GM12878 (cell line): ENCODE measurements around the gene SIGLEC6. TPM values are rescaled to one million over a fixed set of nuclear protein-coding genes. Genes with fewer than 3 reads are reported as not detected.

Source experiments
- ASH2L ChIP-seq: fragments of 300-600, 200-600 bp; sonication (generic); IDR thresholded peaks from 2 replicates; pipeline ENCODE4 v1.6.1; 2017; ENCODE audit warnings: low read depth, mild to moderate bottlenecking, borderline replicate concordance
- CBX3 ChIP-seq: fragments of 200-600 bp; sonication (generic); IDR thresholded peaks from 2 replicates; pipeline ENCODE4 v1.6.1; 2016; ENCODE audit warnings: low read depth, borderline replicate concordance
- CEBPB ChIP-seq, 2 experiments: fragments of 150-350 bp in 1 of 2; IDR thresholded peaks; 2 replicates each; pipeline ENCODE4 v1.6.1; 2012 to 2014; ENCODE audit warnings: low read depth in 2 of 2, low read length in 2 of 2, borderline replicate concordance in 1 of 2, inconsistent platforms in 1 of 2
- CHD1 ChIP-seq: IDR thresholded peaks from 2 replicates; pipeline ENCODE4 v1.6.1; 2012; ENCODE audit warnings: low read depth, low read length, improper control_type of control experiment
- CHD2 ChIP-seq: IDR thresholded peaks from 2 replicates; pipeline ENCODE4 v1.6.1; 2011; ENCODE audit warnings: low read depth, low read length, improper control_type of control experiment, borderline replicate concordance
- CREB1 ChIP-seq: IDR thresholded peaks from 2 replicates; pipeline ENCODE4 v1.6.1; 2012; ENCODE audit warnings: low read depth, mild to moderate bottlenecking, inconsistent platforms
- EED ChIP-seq: sonication (generic); IDR thresholded peaks from 2 replicates; pipeline ENCODE4 v1.6.1; 2016; ENCODE audit warnings: antibody characterized with exemption, low read depth
- EP300 ChIP-seq, 2 experiments: fragments of 150-350 bp in 1 of 2; IDR thresholded peaks; 2 replicates each; pipeline ENCODE4 v1.6.1; 2011 to 2012; ENCODE audit warnings: low read depth in 2 of 2, low read length in 2 of 2, borderline replicate concordance in 1 of 2, improper control_type of control experiment in 1 of 2, inconsistent platforms in 1 of 2; ENCODE audit not compliant: control insufficient read depth in 1 of 2
- GATAD2B ChIP-seq: fragments of 450-650 bp; conservative IDR thresholded peaks from 2 replicates; pipeline ENCODE4 v1.6.1; 2017; ENCODE audit warnings: low read depth, mild to moderate bottlenecking, moderate library complexity
- IKZF2 ChIP-seq, 2 experiments: fragments of 450-650 bp; IDR thresholded peaks; 2 replicates each; pipeline ENCODE4 v1.6.1; 2017; ENCODE audit warnings: mild to moderate bottlenecking in 2 of 2, moderate library complexity in 2 of 2
- IRF4 ChIP-seq: IDR thresholded peaks from 2 replicates; pipeline ENCODE4 v1.6.1; 2011; ENCODE audit warnings: low read depth, low read length
- MEF2B ChIP-seq: fragments of 450-650 bp; IDR thresholded peaks from 2 replicates; pipeline ENCODE4 v1.6.1; 2018; ENCODE audit warnings: mild to moderate bottlenecking, moderate library complexity; ENCODE audit not compliant: partially characterized antibody, poor library complexity, severe bottlenecking
- NBN ChIP-seq: fragments of 450-650 bp; IDR thresholded peaks from 2 replicates; pipeline ENCODE4 v1.6.1; 2016
- RCOR1 ChIP-seq: conservative IDR thresholded peaks from 2 replicates; pipeline ENCODE4 v1.6.1; 2012; ENCODE audit warnings: low read depth, low read length, improper control_type of control experiment
- TAF1 ChIP-seq: IDR thresholded peaks from 2 replicates; pipeline ENCODE4 v1.6.1; 2011; ENCODE audit warnings: mild to moderate bottlenecking, low read depth, low read length, borderline replicate concordance
- TCF12 ChIP-seq: IDR thresholded peaks from 2 replicates; pipeline ENCODE4 v1.6.1; 2011; ENCODE audit warnings: low read depth, mild to moderate bottlenecking, low read length
- YY1 ChIP-seq: IDR thresholded peaks from 2 replicates; pipeline ENCODE4 v1.6.1; 2011; ENCODE audit warnings: low read depth, mild to moderate bottlenecking, low read length
- ZNF24 ChIP-seq: fragments of 450-650 bp; IDR thresholded peaks from 2 replicates; pipeline ENCODE4 v1.6.1; 2017; ENCODE audit warnings: antibody characterized with exemption, mild to moderate bottlenecking
- polyA plus RNA-seq, 11 experiments: library from polyadenylated mRNA; depleted of rRNA in 4 of 11; unstranded in 6 of 11; stranded (reverse) in 5 of 11; fragments of >200 nt; fragmentation: Nextera tagmentation in 4 of 11; fragmentation: Illumina TruSeq in 1 of 11; extraction: Ambion mirVana in 4 of 11; extraction: Trizol in 1 of 11; gene quantifications; 1 replicate in 1 of 11; 2 replicates in 10 of 11; pipeline versions ENCODE4 v1.2.1 to v1.2.3, GENCODE V29; 2011 to 2016; ENCODE audit warnings: inconsistent platforms in 2 of 11, missing spikeins in 2 of 11, low read depth in 1 of 11
- total RNA-seq, 4 experiments: library from RNA; depleted of rRNA in 3 of 4; stranded (reverse); fragments of >200 nt in 3 of 4; fragmentation: Illumina TruSeq in 1 of 4; extraction: Trizol in 1 of 4; gene quantifications; 2 replicates each; pipeline versions ENCODE4 v1.2.1 to v1.2.3, GENCODE V29; 2013 to 2021
- TF ChIP-seq, protein P1 (sequence below): fragments of 450-650 bp; IDR thresholded peaks from 2 replicates; pipeline ENCODE4 v1.6.1; 2017; ENCODE audit warnings: mild to moderate bottlenecking, moderate library complexity
- TF ChIP-seq, protein P2 (sequence below): fragments of 450-650 bp; IDR thresholded peaks from 2 replicates; pipeline ENCODE4 v1.6.1; 2017; ENCODE audit warnings: mild to moderate bottlenecking, moderate library complexity

SIGLEC6 gene
- total and polyA plus RNA-seq, 10 of the 15 experiments (the other 5 are each of a cell fraction or from before 2014, with no cell fraction given), result 0.08 to 0.40 (median 0.27) TPM; not detected in 2

DNA sequence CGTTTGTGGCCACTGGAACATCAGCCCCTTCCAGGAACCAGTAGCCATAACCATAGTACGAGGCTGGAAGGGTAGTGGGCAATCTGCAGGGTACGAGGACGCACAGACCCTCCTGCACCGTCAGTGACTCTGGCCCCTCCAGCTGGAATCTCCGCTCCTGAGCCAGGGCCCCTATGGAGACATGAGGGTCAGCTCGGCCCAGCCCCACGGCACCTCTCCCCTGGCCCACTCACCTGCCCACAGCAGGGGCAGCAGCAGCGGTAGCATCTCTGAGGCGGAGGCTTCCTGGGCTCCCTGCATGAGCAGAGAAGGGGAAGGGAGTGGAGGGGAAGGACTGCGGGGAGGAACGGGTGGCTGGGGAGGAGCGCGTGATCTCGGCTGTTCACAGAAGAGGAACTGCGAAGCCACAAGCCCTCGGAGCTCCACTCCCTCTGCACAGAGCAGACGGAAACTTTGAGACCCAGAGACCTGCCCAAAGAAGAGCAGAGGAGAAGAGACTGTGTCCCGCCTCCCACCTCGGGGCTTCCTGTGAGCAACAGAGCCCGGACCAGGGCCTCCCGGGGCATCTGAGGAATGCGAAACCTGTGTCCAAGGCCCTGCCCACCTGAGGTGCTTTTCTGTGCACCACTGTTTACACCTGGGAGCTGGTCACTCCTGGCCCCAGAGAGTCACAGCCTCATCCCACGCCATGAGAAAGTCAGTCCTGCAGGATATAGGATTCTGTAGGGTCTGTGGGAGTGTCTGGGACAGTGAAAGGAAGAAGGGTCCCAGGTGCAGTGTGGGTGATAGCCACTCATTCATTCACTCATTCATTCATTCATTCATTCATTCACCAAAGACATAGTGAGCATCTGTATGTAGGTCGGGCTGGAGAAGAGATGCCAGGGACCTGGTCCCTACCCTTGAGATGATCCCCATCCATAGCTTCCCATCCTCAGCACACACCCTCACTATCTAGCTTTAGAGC, at the start of gene SIGLEC6 (continued):
- TF ChIP-seq, protein P1, sequence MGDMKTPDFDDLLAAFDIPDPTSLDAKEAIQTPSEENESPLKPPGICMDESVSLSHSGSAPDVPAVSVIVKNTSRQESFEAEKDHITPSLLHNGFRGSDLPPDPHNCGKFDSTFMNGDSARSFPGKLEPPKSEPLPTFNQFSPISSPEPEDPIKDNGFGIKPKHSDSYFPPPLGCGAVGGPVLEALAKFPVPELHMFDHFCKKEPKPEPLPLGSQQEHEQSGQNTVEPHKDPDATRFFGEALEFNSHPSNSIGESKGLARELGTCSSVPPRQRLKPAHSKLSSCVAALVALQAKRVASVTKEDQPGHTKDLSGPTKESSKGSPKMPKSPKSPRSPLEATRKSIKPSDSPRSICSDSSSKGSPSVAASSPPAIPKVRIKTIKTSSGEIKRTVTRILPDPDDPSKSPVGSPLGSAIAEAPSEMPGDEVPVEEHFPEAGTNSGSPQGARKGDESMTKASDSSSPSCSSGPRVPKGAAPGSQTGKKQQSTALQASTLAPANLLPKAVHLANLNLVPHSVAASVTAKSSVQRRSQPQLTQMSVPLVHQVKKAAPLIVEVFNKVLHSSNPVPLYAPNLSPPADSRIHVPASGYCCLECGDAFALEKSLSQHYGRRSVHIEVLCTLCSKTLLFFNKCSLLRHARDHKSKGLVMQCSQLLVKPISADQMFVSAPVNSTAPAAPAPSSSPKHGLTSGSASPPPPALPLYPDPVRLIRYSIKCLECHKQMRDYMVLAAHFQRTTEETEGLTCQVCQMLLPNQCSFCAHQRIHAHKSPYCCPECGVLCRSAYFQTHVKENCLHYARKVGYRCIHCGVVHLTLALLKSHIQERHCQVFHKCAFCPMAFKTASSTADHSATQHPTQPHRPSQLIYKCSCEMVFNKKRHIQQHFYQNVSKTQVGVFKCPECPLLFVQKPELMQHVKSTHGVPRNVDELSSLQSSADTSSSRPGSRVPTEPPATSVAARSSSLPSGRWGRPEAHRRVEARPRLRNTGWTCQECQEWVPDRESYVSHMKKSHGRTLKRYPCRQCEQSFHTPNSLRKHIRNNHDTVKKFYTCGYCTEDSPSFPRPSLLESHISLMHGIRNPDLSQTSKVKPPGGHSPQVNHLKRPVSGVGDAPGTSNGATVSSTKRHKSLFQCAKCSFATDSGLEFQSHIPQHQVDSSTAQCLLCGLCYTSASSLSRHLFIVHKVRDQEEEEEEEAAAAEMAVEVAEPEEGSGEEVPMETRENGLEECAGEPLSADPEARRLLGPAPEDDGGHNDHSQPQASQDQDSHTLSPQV, result no peak
- TF ChIP-seq CHD2 (0 out of 2 replicates have a peak, but pooled peaks have one; percentile 38), EP300 (IDR thresholded peaks at IDR 0.05; ENCODE audit: borderline replicate concordance in 1 of 2, control insufficient read depth in 1 of 2, low read depth in 2 of 2, low read length in 2 of 2) (peak; percentile 31 to 53; a peak in 2 of 4 replicates), IRF4 (0 out of 2 replicates have a peak, but pooled peaks have one; percentile 41), ASH2L (no peak), NBN (peak; percentile 43; the same call in 1 of the 2 replicates), CREB1 (no peak), IKZF2 (IDR thresholded peaks at IDR 0.05) (peak; percentile 62 to 67; a peak in 2 of 4 replicates), CBX3 (no peak), TCF12 (0 out of 2 replicates have a peak, but pooled peaks have one; percentile 5), CEBPB (IDR thresholded peaks at IDR 0.05; ENCODE audit: borderline replicate concordance in 1 of 2, low read depth in 2 of 2, low read length in 2 of 2) (no peak), ZNF24 (peak; percentile 94), GATAD2B (0 out of 2 replicates have a peak, but pooled peaks have one; percentile 31), CHD1 (no peak), RCOR1 (no peak), MEF2B (no peak), TAF1 (no peak), EED (peak; percentile 26; the same call in 1 of the 2 replicates), YY1 (no peak)
- TF ChIP-seq, protein P2, sequence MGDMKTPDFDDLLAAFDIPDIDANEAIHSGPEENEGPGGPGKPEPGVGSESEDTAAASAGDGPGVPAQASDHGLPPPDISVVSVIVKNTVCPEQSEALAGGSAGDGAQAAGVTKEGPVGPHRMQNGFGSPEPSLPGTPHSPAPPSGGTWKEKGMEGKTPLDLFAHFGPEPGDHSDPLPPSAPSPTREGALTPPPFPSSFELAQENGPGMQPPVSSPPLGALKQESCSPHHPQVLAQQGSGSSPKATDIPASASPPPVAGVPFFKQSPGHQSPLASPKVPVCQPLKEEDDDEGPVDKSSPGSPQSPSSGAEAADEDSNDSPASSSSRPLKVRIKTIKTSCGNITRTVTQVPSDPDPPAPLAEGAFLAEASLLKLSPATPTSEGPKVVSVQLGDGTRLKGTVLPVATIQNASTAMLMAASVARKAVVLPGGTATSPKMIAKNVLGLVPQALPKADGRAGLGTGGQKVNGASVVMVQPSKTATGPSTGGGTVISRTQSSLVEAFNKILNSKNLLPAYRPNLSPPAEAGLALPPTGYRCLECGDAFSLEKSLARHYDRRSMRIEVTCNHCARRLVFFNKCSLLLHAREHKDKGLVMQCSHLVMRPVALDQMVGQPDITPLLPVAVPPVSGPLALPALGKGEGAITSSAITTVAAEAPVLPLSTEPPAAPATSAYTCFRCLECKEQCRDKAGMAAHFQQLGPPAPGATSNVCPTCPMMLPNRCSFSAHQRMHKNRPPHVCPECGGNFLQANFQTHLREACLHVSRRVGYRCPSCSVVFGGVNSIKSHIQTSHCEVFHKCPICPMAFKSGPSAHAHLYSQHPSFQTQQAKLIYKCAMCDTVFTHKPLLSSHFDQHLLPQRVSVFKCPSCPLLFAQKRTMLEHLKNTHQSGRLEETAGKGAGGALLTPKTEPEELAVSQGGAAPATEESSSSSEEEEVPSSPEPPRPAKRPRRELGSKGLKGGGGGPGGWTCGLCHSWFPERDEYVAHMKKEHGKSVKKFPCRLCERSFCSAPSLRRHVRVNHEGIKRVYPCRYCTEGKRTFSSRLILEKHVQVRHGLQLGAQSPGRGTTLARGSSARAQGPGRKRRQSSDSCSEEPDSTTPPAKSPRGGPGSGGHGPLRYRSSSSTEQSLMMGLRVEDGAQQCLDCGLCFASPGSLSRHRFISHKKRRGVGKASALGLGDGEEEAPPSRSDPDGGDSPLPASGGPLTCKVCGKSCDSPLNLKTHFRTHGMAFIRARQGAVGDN, result no peak
